ENCODE measurements around the gene THNSL1. TPM values are rescaled to one million over a fixed set of nuclear protein-coding genes. Genes with fewer than 3 reads are reported as not detected.

Gene THNSL1
- total RNA-seq, 1 donor from 2014 or later = 10.2 TPM

GRCh38 chr10:25064401-25064800, 48.0 kb downstream of the THNSL1 start:
- Mint-ChIP-seq H3K27ac (no peak overlapping the region), H3K36me3 (no peaks in the 10 kb centered on the region), H3K4me1 (ENCODE audit: unreplicated experiment) (peaks cover 10% of the 10 kb centered on the region), H3K9me3 (no peaks in the 10 kb centered on the region), H3K27me3 (no peaks in the 10 kb centered on the region), H3K4me3 (no peak overlapping the region)
- DNase-seq (ENCODE audit: extremely low spot score, unreplicated experiment) = no peak
- TF ChIP-seq, protein P1, sequence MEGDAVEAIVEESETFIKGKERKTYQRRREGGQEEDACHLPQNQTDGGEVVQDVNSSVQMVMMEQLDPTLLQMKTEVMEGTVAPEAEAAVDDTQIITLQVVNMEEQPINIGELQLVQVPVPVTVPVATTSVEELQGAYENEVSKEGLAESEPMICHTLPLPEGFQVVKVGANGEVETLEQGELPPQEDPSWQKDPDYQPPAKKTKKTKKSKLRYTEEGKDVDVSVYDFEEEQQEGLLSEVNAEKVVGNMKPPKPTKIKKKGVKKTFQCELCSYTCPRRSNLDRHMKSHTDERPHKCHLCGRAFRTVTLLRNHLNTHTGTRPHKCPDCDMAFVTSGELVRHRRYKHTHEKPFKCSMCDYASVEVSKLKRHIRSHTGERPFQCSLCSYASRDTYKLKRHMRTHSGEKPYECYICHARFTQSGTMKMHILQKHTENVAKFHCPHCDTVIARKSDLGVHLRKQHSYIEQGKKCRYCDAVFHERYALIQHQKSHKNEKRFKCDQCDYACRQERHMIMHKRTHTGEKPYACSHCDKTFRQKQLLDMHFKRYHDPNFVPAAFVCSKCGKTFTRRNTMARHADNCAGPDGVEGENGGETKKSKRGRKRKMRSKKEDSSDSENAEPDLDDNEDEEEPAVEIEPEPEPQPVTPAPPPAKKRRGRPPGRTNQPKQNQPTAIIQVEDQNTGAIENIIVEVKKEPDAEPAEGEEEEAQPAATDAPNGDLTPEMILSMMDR (conservative IDR thresholded peaks at IDR 0.05) = no peak

DNA sequence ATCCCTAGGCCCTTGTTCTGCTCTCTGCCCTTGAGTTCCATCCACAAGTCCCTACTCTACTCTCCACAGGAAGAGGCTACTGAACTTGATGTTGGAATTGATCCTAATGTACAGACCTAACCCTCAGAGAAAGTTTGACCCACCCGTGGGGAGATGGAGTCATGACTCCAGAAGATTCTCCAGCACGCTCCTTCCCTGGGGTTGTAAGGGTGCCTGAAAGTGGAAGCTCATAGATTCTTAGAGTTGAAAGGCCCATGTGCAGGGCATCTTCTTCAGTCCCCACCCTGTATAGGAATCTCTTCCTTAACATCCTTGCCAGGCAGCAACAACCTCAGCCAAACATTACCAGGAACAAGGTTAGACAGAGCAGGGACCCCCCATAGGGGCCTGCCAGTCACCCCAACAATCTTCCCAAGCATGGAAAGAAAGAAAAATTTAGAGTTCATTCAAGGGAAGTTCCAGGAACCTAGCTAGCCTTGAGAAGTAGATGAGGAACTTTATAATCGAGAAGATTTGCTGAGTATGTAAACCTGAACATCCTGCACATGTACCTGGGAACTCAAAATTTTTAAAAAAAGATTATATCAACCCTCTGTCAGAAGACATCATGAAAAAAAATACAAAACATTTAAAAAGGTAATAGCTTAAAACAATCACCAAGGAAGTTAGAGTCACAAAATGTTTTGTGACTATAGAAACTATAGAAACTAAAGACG, 49.5 kb downstream of the THNSL1 start:
- TF ChIP-seq, protein P1 (conservative IDR thresholded peaks at IDR 0.05) = no peak
- H3K4me3 Mint-ChIP-seq = no peak overlapping the region
- DNase-seq (ENCODE audit: extremely low spot score, unreplicated experiment) = no peak
- H3K36me3 Mint-ChIP-seq = no peaks in the 10 kb centered on the region
- H3K9me3 Mint-ChIP-seq = no peaks in the 10 kb centered on the region
- H3K4me1 Mint-ChIP-seq (ENCODE audit: unreplicated experiment) = peaks cover 4% of the 10 kb centered on the region
- no peaks in the 10 kb centered on the region for H3K27me3 Mint-ChIP-seq
- H3K27ac Mint-ChIP-seq = no peak overlapping the region

GRCh38 chr10:25068152-25069058, 52.0 kb downstream of the THNSL1 start:
- no peak for DNase-seq (ENCODE audit: extremely low spot score, unreplicated experiment)
- H3K4me3 Mint-ChIP-seq = no peak overlapping the region
- no peaks in the 10 kb centered on the region for H3K9me3 Mint-ChIP-seq
- no peaks in the 10 kb centered on the region for H3K36me3 Mint-ChIP-seq
- H3K27me3 Mint-ChIP-seq = no peaks in the 10 kb centered on the region
- no peaks in the 10 kb centered on the region for H3K4me1 Mint-ChIP-seq (ENCODE audit: unreplicated experiment)
- no peak overlapping the region for H3K27ac Mint-ChIP-seq
- TF ChIP-seq, protein P1 (conservative IDR thresholded peaks at IDR 0.05) = no peak

DNA sequence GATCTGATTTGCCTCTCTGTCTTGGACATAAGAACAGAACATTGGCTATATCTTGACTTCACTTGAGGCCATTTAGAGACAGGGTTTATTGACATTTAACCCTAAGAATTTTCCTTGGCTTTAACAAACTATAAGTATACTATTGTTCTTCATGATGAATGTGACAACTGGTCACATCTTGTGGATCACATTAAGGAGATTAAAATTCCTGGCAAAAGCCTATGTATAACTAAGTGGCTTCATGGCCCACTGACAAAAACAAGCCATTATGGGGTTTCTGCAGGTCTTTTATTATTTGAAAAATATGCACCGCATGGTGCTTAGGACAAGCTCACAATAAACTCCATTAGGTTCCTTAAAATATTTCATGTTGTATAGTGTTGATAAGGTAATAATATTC, 54.8 kb downstream of the THNSL1 start:
- TF ChIP-seq, protein P1 (conservative IDR thresholded peaks at IDR 0.05) = no peak
- DNase-seq (ENCODE audit: extremely low spot score, unreplicated experiment) = no peak
- H3K27me3 Mint-ChIP-seq = no peaks in the 10 kb centered on the region
- H3K4me3 Mint-ChIP-seq = no peak overlapping the region
- no peaks in the 10 kb centered on the region for H3K9me3 Mint-ChIP-seq
- no peaks in the 10 kb centered on the region for H3K4me1 Mint-ChIP-seq (ENCODE audit: unreplicated experiment)
- no peaks in the 10 kb centered on the region for H3K36me3 Mint-ChIP-seq
- no peak overlapping the region for H3K27ac Mint-ChIP-seq

- Mint-ChIP-seq H3K9me3 (no peaks in the 10 kb centered on the region), H3K36me3 (no peaks in the 10 kb centered on the region), H3K4me1 (ENCODE audit: unreplicated experiment) (no peaks in the 10 kb centered on the region), H3K4me3 (no peak overlapping the region), H3K27me3 (no peaks in the 10 kb centered on the region), H3K27ac (no peak overlapping the region)
- TF ChIP-seq, protein P1 (conservative IDR thresholded peaks at IDR 0.05) = no peak
- DNase-seq (ENCODE audit: extremely low spot score, unreplicated experiment) = no peak
Measured at GRCh38 chr10:25072786-25073185, 56.4 kb downstream of the THNSL1 start.

Measured in type B pancreatic cell (in vitro differentiated cells).